Suprapubic skin (tissue), 4 donors: Measurements from ENCODE around the gene MMP17. TPM values are rescaled to one million over a fixed set of nuclear protein-coding genes. Genes with fewer than 3 reads are reported as not detected.

ENCODE experiments used
- DNase-seq, 2 donors: peaks; one replicate each; pipeline ENCODE4 v3.0.0-alpha.2; 2019; ENCODE audit warnings: low spot score in 2 of 2
- H3K27ac ChIP-seq: fragments of 200-600 bp; sonication (generic); one replicate; pipeline ENCODE4 v1.5.1; 2019
- H3K27me3 ChIP-seq: fragments of 200-600 bp; sonication (generic); one replicate; pipeline ENCODE4 v1.5.1; 2019
- H3K36me3 ChIP-seq: fragments of 200-600 bp; sonication (generic); one replicate; pipeline ENCODE4 v1.5.1; 2019
- H3K4me1 ChIP-seq: fragments of 200-600 bp; sonication (generic); one replicate; pipeline ENCODE4 v1.5.1; 2019
- H3K4me3 ChIP-seq: fragments of 200-600 bp; sonication (generic); one replicate; pipeline ENCODE4 v1.5.1; 2019; ENCODE audit warnings: mild to moderate bottlenecking
- H3K9me3 ChIP-seq: fragments of 200-600 bp; sonication (generic); one replicate; pipeline ENCODE4 v1.5.1; 2019
- EP300 ChIP-seq: sonication (generic); formaldehyde crosslinking; IDR thresholded peaks from one replicate; pipeline ENCODE4 v1.6.1; 2017; ENCODE audit warnings: antibody characterized with exemption
- POLR2A ChIP-seq, 2 donors: fragments of 450-650 bp; IDR thresholded peaks; one replicate each; pipeline ENCODE4 v1.6.1; 2017; ENCODE audit warnings: antibody characterized with exemption in 2 of 2, mild to moderate bottlenecking in 2 of 2, moderate library complexity in 2 of 2
- POLR2AphosphoS5 ChIP-seq, 3 donors: sonication (generic); formaldehyde crosslinking; IDR thresholded peaks; one replicate each; pipeline ENCODE4 v1.6.1; 2017; ENCODE audit warnings: antibody characterized with exemption in 3 of 3
- WGBS: methylation state at CpG from one replicate; pipeline ENCODE4 v1.1.5; 2018; 5-methylcytosine and 5-hydroxymethylcytosine counted together
- total RNA-seq, 4 donors: library from RNA; depleted of rRNA; stranded (reverse); fragments of >200 nt; gene quantifications; one replicate each; pipeline ENCODE4 v1.1.0, GENCODE V29; 2016
- TF ChIP-seq, protein P1 (sequence below), 2 donors: fragments of 200-600 bp in 1 of 2; fragments of 450-650 bp in 1 of 2; sonication (generic) in 1 of 2; IDR thresholded peaks; one replicate each; pipeline ENCODE4 v1.5.1; 2016 to 2019; ENCODE audit warnings: antibody characterized with exemption in 2 of 2, mild to moderate bottlenecking in 1 of 2, moderate library complexity in 1 of 2

Gene MMP17
- total RNA-seq, 4 donors from 2014 or later: 3.0 to 10.1 (median 5.6) TPM

DNA sequence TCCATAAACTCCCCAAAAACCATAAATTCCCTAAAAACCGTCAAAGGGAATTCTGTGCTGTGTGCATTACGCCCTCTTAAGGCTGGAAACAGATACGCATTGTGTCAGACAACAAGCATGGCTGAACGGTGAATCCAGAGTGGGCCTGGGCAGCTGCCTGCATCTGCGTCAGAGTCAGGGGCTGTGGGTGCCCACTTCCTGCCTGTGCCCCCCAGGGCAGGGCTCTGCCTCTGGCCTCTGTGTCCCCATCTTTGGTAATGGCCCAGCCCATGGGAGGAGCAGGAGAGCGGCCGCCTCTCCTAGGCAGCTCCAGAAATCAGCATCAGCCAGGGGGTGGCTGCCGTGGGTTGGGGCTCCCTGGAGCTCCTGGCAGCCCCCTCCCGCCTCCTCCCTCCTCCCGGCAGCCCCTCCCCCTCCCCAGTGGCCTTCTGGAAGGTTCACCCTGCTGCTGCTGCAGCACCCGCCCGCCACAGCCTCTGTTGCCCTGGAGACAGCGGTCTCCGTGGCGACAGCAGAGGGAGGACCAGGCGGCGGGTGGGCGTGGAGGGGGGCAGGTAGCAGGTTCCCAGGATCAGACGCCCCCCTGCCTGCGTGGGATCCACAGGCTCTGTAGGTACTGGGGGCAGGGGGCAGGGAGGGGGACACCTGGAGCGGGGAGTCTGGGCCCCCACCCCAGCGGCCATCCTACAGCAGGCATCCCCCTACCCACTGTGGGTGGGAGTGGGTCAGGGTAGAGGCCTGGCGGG, 5.9 kb downstream of the MMP17 start:
- H3K4me3 ChIP-seq: no peak overlapping the region
- no peak for TF ChIP-seq EP300
- TF ChIP-seq, protein P1, sequence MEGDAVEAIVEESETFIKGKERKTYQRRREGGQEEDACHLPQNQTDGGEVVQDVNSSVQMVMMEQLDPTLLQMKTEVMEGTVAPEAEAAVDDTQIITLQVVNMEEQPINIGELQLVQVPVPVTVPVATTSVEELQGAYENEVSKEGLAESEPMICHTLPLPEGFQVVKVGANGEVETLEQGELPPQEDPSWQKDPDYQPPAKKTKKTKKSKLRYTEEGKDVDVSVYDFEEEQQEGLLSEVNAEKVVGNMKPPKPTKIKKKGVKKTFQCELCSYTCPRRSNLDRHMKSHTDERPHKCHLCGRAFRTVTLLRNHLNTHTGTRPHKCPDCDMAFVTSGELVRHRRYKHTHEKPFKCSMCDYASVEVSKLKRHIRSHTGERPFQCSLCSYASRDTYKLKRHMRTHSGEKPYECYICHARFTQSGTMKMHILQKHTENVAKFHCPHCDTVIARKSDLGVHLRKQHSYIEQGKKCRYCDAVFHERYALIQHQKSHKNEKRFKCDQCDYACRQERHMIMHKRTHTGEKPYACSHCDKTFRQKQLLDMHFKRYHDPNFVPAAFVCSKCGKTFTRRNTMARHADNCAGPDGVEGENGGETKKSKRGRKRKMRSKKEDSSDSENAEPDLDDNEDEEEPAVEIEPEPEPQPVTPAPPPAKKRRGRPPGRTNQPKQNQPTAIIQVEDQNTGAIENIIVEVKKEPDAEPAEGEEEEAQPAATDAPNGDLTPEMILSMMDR (IDR thresholded peaks at IDR 0.05): peak in 1 of 2 donors; percentile 21
- no peak for TF ChIP-seq POLR2A (IDR thresholded peaks at IDR 0.05)
- peak; percentile 65 to 78 for DNase-seq
- no peaks in the 10 kb centered on the region for H3K36me3 ChIP-seq
- no peaks in the 10 kb centered on the region for H3K9me3 ChIP-seq
- H3K27ac ChIP-seq: no peak overlapping the region
- peaks cover 59% of the 10 kb centered on the region for H3K27me3 ChIP-seq
- peaks cover 33% of the 10 kb centered on the region for H3K4me1 ChIP-seq
- WGBS: 46% methylated on average over 8 of the region's 23 CpGs

DNA sequence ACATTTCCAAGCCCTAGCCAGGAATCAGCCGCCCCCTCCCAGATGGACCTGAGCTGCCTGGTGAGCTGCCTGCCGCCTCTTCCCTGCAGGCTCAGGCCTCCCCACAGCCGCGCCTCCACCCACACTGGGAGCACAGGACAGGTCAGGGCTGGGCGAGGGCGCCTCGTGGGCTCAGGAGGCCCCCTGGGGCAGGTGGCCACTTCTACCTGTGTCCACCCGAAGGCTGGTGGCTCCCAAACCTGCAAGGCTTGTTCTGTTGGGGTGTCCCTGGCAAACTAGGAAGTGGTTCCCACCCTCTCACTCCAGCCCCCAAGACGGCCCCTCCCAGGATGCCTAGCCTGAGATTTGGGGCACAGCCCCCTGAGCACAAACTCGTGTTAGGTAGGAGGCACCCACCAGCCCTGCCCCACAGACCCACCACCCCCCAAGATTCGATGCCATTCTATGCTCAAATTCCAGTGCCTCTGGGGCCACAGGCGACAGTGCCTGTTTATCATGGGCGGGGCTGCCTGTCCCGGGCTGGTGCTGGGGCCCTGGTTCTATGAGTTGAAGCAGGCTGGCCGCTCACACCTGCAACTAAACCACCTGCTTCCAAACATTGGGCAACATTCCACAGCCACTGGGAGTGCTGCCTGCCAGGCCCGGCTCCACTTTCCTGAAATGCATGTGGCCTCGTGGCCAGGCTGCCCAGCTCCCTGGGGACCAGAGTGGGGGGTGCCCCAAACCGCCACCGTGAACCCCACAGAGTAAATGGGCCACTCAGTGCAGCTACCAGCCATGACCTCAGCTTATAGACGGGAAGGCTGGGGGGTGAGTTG, 6.8 kb downstream of the MMP17 start:
- WGBS: 60% methylated on average over 6 of the region's 20 CpGs

DNA sequence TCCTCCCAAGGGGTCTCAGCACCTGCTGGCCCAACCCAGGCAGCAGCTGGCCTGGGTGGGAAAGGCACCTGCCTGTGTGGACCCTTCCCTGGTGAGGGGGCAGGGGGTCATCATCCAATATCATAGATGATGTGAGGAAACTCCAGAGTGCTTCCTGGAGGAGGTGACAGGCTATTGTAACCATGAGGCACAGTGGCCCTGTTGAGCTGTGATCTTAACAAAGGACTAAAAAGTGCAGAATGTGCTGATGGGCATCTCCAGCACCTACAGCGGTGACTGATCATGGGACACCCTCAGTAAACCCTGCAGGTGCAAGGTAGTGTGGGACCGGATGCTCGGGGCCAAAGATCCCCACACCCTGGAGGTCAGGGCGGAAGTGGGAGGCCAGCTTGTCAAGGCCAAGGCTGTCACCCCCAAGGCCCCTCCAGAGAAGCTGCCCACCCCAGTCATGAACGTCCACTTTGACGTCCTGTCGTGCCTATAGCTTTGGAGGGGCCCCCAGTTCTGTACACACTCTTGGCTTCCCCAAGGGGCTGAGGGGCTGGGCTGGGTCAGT, 7.5 kb downstream of the MMP17 start:
- DNase-seq: peak; percentile 60 to 71
- no peaks in the 10 kb centered on the region for H3K9me3 ChIP-seq
- H3K4me3 ChIP-seq: no peak overlapping the region
- H3K27ac ChIP-seq: no peak overlapping the region
- peaks cover 6% of the 10 kb centered on the region for H3K36me3 ChIP-seq
- H3K4me1 ChIP-seq: peaks cover 16% of the 10 kb centered on the region
- TF ChIP-seq POLR2A (IDR thresholded peaks at IDR 0.05) (no peak), EP300 (no peak)
- H3K27me3 ChIP-seq: peaks cover 43% of the 10 kb centered on the region
- 76% methylated on average over 7 of the region's 7 CpGs for WGBS

More for the DNA sequence above, 6.8 kb downstream of the MMP17 start:
- peaks cover 50% of the 10 kb centered on the region for H3K27me3 ChIP-seq
- H3K27ac ChIP-seq: no peak overlapping the region
- peak; percentile 62 to 78 for DNase-seq
- H3K9me3 ChIP-seq: no peaks in the 10 kb centered on the region
- TF ChIP-seq EP300: no peak
- TF ChIP-seq POLR2A (IDR thresholded peaks at IDR 0.05): no peak
- TF ChIP-seq, protein P1 (IDR thresholded peaks at IDR 0.05): no peak
- TF ChIP-seq POLR2AphosphoS5 (IDR thresholded peaks at IDR 0.05): no peak
- no peaks in the 10 kb centered on the region for H3K36me3 ChIP-seq
- peaks cover 23% of the 10 kb centered on the region for H3K4me1 ChIP-seq
- H3K4me3 ChIP-seq: no peak overlapping the region

DNA sequence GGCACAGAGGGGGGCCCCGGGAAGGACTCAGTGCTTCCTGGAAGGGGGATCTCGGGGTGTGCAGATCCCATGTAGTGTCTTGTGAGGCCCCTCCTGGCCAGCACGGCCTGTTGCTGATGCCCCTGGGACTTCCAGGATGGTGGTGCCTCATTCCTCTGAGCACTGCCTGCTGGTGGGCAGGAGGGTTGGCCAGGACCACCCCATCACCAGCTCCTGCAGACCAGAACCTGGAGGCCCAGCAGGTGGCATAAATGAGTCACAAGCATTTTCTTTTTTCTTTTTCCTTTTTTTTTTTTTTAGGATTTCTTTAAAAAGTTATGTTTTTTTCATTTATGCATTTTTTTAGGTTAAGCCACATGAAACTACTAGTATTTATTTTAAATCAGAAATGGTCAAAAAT, 8.0 kb downstream of the MMP17 start:
- H3K9me3 ChIP-seq: no peaks in the 10 kb centered on the region

DNA sequence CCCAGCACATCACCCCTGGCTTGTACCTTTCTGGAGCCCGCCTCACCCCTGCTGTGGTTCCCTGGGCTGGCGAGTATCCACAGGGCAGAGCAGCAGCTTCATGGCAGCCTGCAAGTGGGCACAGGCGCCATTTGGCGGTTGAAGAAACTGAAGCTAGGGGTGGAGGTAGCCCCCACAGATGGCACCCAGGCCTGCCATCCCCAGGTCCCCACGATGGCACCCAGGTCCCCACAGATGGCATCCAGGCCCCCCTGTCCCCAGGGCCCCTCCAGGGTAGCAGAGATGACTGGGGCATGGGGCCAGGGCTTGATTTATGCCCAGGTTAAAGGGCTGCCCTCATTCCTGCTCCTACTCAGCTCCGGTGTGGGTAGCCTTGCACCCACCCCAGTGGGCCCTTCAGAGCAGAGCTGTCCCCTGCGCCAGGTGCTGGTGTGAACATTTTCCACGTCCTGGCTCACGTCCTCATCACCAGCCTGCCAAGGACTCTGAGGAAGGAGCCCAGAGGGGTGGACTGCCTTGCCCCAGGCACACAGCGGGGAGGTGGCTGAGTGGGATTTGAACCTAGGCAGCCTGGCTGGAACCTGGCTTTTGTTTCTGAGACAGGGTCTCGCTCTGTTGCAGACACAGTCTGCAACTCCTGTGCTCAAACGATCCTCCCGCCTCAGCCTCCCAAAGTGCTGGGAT, 8.7 kb downstream of the MMP17 start:
- H3K27me3 ChIP-seq: peaks cover 36% of the 10 kb centered on the region
- no peak overlapping the region for H3K27ac ChIP-seq
- no peak overlapping the region for H3K4me3 ChIP-seq
- 78% methylated on average over 9 of the region's 13 CpGs for WGBS
- peaks cover 16% of the 10 kb centered on the region for H3K36me3 ChIP-seq
- TF ChIP-seq POLR2A (IDR thresholded peaks at IDR 0.05) (no peak), EP300 (no peak), POLR2AphosphoS5 (IDR thresholded peaks at IDR 0.05) (no peak)
- TF ChIP-seq, protein P1 (IDR thresholded peaks at IDR 0.05): no peak
- peaks cover 8% of the 10 kb centered on the region for H3K4me1 ChIP-seq
- peak; percentile 50 to 67 for DNase-seq
- no peaks in the 10 kb centered on the region for H3K9me3 ChIP-seq

More for the DNA sequence above, 8.0 kb downstream of the MMP17 start:
- H3K27me3 ChIP-seq: peaks cover 40% of the 10 kb centered on the region
- H3K4me3 ChIP-seq: no peak overlapping the region
- TF ChIP-seq, protein P1 (IDR thresholded peaks at IDR 0.05): peak in 1 of 2 donors; percentile 18
- TF ChIP-seq EP300: no peak
- 67% methylated on average over 3 of the region's 3 CpGs for WGBS
- H3K36me3 ChIP-seq: peaks cover 10% of the 10 kb centered on the region
- H3K4me1 ChIP-seq: peaks cover 11% of the 10 kb centered on the region
- no peak for DNase-seq
- H3K27ac ChIP-seq: no peak overlapping the region
